Subcutaneous adipose tissue (tissue), 4 donors: Measurements from ENCODE around the gene NAGPA. TPM values are rescaled to one million over a fixed set of nuclear protein-coding genes. Genes with fewer than 3 reads are reported as not detected.

Source experiments
- total RNA-seq, 4 donors: library from RNA; depleted of rRNA; stranded (reverse); fragments of >200 nt; gene quantifications; one replicate each; pipeline ENCODE4 v1.1.0, GENCODE V29; 2016
- TF ChIP-seq, protein P1 (sequence below): fragments of 450-650 bp; IDR thresholded peaks from one replicate; pipeline ENCODE4 v1.5.1; 2016; ENCODE audit warnings: low read depth, mild to moderate bottlenecking, control low read depth, antibody characterized with exemption, moderate library complexity

NAGPA gene
- total RNA-seq, 4 donors from 2014 or later, result 5.9 to 37.9 (median 30.1) TPM

DNA sequence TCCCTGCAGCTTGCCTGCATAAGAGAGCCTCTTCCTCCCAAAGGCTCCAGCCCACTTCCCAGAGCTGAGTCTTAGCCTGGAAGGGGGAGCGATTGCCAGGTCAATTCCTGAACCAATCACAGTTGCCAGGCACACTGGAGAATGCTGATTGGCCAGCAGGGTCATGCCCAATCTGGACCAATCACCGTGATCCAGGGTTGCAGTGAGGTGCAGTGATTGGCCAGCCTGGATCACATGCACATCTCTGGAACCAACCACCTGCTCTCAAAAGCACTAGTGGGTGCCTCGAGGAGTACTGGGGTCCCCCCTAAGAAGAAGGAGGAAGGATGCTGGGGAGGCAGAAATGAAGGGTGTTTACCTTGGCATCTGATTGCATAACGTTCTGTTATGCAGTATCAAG is 18.4 kb downstream of the NAGPA start:
- TF ChIP-seq, protein P1, sequence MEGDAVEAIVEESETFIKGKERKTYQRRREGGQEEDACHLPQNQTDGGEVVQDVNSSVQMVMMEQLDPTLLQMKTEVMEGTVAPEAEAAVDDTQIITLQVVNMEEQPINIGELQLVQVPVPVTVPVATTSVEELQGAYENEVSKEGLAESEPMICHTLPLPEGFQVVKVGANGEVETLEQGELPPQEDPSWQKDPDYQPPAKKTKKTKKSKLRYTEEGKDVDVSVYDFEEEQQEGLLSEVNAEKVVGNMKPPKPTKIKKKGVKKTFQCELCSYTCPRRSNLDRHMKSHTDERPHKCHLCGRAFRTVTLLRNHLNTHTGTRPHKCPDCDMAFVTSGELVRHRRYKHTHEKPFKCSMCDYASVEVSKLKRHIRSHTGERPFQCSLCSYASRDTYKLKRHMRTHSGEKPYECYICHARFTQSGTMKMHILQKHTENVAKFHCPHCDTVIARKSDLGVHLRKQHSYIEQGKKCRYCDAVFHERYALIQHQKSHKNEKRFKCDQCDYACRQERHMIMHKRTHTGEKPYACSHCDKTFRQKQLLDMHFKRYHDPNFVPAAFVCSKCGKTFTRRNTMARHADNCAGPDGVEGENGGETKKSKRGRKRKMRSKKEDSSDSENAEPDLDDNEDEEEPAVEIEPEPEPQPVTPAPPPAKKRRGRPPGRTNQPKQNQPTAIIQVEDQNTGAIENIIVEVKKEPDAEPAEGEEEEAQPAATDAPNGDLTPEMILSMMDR, result no peak

DNA sequence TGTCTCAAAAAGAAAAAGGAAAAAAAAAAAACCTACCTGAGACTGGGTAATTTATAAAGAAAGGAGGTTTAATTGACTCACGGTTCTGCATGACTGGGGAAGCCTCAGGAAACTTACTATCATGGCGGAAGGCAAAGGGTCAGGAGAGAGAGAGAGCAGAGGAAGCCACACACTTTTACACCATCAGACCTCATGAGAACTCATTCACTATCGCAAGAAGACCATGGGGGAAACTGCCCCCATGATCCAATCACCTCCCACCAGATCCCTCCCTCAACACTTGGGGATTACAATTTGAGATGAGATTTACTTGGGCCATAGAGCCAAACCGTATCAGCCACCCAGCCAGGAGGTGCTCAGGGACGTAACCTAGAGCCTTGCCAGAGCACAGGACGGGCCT is 20.8 kb downstream of the NAGPA start:
- TF ChIP-seq, protein P1, result no peak

DNA sequence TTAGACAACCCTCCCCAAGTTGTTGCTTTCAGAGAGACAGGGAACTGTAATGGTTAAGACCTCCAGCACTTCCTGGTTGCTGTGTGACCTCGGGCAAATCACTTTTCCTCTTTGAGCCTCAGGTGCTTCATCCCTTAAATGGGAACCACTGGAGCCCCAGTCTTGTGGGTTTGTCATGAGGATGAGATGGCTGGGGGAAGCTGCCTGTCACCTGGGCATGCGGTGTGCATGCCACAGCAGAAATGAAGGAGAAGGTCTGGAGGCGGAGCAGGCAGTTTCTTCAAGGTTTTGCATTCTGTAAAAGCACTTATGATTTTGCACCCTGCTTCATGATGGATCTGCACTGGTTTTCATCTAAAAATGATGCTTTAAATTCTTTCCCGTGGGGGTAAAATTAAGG is 22.1 kb downstream of the NAGPA start:
- TF ChIP-seq, protein P1, result no peak

DNA sequence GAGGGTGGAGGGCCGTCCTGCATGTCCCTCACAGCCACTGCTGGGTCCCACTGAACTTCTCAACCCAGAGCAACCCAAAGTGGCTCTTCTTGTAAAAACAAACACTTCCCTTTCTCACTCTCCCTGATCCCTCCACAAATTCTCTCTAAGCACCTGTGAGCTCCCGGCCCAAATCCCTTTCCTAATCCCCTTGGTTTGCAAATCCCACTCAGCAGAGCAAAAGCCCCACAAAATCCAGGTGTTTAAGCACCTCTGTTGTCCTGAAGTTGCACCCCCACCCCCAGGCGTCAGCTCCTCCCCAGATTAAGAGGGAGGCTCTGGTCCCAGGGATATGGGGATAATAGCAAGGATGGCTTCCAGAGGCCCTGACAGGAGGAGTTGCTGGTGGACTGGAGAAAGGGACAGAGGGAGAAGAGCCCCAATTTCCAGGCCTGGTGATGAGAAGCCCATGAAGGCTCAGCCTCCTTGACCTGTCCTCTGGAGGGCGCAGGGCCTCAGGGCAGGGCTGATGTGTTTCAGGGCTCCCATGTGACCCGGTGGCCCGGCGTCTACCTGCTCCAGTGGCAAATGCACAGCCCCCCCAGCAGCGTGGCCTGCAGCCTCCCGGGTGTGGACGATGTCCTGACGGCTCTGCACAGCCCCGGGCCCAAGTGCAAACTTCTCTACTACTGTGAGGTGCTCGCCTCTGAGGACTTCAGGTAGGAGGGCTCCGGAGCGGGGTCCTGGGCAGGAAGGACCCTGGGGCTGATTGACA is 23.0 kb downstream of the NAGPA start:
- TF ChIP-seq, protein P1, result no peak

DNA sequence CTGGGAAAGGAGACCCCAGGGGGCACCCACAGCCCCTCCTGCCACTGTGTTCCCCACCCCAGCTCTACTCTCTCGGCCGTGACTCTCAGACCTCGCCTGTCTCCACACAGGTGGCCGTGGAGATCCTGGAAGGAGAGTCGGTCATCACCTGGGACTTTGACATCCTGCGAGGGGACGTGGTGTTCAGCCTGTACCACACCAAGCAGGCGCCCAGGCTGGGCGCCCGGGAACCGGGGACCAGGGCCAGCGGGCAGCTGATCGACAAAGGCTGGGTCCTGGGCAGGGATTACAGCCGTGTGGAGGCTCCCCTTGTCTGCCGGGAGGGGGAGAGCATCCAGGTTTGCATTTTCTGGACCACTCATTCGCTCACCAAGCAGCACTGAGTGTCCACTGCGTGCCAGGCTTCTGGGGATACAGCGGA is 25.4 kb downstream of the NAGPA start:
- TF ChIP-seq, protein P1, result no peak

DNA sequence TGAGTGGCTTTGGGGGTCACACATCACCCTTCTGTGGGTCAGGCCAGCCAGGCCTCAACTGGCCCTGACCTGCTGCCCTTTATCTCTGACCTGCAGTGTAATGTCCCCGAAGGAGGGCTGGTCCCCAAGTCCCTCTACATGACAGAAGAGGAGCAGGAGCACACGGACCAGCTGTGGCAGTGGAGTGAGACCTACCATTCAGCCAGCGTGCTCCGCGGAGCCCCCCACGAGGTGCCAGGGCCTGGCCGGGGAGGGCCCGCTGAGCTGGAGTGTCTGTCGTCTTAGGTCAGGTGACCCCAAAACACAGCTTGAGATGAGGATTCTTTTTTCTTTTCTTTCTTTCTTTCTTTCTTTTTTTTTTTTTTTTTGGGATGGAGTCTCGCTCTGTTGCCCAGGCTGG is 26.5 kb downstream of the NAGPA start:
- TF ChIP-seq, protein P1, result no peak

DNA sequence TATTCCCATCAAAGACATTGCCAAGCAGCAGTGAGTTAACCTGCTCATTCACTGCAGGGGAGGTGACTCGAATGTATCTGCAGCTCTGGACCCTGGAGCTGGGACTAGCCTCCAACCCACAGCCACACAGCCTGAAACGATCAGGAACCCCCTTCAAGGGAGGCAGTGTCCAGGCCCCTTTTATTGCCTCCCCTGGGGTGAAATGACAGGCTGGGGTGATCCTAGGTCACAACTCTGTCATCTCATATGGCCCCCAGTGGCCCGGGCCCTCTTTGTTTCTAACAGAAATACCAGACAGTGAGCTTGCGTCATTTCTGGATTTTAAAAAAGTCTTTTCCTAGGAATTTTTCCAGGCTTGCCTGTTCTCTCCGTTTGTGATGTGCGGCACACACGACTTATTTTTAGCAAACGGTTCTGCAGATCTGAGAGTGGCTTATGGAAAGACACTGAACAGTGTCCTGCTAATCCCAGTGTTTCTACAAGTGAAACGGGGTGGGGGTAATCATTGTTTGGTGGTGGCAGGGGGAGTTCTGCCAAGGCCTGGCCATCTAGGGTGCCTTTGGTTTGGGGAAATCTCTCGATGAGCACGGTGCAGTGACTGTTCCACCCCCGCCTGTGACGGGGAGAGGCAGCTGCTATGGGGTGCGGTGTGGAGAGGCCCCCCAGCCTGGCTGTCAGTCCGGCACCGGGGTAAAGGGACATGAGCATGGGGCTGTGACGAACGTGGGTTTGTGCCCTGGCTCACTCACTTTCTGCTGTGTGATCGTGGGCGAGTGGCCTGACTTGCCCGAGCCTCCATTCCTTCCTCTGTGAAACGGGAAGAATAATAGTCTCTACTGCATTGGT is 27.2 kb downstream of the NAGPA start:
- TF ChIP-seq, protein P1, result no peak
